Epidermal melanocyte (primary cell): Measurements from ENCODE around the gene LRRC43.
A peak's percentile ranks its signal among the peaks of the same experiment; 100 is the strongest.

Source experiments
- DNase-seq: peaks from one replicate; pipeline ENCODE4 v3.0.0; 2011; ENCODE audit warnings: low spot score; ENCODE audit not compliant: insufficient read length

Gene LRRC43

DNA sequence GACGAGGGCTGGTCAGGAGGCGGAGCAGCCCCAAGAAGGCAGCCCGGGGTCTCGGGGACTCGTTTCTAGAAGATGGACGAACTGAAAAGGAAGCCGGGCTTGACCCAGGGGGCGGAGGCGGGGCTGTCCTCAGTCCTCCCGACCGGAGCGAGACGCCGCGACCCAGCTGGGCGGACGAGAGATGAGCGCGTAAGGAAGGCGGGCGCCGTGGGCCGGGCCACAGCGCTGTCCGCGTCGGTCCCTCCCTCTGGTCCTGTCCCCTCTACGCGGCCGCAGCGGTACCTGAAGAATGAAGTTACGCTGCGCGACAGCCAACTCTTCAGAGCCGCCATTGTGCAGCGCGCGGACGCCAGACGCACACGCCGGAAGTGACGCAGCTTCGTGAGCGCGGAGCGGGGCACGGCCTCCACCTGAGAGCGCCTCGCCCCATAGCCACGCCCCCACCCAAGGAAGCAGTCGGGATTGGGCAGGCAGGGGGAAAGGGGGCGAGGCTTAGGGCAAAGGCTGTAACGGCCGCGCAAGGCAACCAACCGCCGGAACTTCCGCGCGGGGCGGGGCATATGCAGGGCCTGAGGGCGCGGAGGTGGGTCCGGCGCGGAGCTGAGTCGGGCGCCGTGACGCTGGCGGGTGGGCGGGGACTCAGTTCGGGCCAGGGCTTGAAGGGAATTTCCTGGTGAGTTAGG is 42.9 kb downstream of the LRRC43 start, which contains the start of gene DIABLO:
TSS of gene DIABLO (minus strand) at position 370 of the 683 bp plus-strand sequence. CDS start at position 332, 38 bp downstream.
- DNase-seq, result peak; percentile 68

DNA sequence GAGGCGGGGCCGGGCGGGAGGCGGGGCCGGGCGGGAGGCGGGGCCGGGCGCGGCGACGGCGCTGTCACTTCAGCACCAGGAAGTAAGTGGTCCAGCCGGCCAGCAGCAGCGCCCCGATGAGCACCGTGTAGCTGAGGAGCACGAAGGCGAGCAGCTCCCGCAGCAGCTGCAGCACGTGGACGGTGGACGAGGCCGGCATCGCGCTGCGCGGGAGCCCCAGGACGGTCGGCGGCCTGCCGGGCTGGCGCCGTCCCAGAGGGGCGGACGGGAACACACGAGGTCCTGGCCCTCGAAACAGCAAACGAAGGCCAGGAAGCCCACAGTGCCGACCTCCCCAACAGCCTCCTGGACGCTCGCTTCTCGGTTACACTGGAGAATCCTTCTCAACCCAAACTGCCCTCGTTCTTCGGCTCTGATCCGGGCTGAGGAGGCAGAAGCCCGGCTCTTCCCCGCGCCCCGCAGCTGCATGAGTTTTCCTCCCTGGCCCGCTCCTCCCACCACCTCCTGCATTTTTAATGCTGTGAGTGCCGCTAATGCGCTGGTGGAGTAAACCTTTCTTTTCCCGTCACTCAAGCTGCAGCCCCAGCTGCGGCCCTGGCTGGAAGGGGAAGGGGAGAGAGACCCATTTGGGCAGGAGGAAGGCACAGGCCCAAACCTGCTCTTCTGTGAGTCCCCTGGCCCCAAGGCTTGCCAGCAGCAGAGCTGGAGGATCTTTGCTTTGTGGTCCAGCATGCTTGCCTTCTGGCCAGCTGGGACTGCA is 43.6 kb downstream of the LRRC43 start:
- no peak for DNase-seq

DNA sequence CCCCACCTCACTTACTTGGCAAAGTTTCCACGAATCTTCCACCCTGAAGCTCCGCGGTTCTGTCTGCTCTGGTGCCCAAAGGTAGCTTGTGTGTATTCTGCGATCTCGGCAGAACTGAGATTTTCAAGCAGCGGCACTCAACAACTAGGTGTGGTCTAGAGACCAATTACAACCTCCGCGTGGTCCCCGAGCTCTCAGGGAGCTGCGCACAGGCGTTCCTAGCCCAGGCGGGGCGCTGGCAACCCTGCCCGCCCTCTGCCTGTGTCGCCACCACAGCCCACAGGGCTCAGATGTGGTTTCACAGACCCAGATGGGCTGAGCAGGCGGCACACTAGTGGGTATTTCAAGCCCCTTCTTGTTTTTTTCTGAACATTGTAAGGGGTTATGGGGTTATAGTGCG is 44.4 kb downstream of the LRRC43 start:
- DNase-seq, result no peak

DNA sequence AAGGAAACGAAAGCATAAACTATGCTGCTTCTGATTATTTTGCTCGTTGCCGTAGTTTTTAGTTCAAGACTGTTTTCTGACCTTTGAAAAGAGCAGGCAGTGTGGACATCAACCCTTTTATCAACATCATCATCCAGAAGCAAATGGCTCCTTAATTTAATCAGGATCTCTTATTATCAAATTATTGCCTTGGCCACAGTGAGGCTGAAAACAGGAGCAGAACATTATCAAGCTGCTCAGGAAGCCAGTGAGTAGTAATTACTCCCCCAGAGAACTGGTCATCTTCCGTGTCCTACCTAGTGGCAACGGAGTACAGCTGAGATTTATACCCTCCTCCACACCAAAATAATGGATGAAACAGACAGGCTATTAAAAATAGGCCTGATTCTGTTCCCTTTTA is 45.2 kb downstream of the LRRC43 start:
- DNase-seq, result no peak

DNA sequence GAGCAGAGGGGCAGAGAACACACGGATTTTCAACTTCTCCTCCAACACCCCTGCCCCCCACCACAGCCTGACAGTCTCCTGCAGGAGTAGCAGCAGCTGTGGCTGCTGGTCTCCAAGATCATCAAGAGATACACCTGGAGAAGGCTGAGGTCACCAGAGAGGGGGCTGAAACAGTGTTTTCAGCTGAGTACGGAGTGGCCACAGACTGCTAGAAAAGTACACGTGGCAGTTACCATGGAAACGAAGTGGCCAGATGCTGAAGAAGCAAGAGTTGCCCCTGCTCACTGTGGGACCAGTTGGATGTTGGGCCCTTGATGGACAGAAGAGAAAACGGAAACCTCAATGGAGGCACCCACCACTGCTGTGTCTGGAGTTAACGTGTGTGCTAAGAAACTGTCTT is 47.9 kb downstream of the LRRC43 start:
- no peak for DNase-seq

DNA sequence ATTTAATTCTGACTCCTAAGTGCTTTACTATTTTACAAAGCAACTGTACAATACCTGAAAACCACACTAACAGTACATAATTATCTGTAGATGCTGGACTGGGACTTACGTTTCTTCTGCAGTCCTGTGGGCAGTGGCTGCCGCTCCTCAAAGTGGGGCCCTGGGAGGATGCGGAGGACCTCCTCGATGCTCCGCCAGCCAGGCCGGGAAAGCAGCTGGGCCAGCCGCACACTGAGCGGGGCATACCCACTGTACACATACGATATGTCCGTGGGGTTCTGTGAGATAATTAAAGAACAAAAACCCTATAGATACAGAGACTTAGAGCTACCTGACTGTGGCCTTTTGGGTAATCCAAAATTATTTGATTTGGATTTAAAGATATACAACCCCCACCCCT is 49.8 kb downstream of the LRRC43 start:
- DNase-seq, result no peak

DNA sequence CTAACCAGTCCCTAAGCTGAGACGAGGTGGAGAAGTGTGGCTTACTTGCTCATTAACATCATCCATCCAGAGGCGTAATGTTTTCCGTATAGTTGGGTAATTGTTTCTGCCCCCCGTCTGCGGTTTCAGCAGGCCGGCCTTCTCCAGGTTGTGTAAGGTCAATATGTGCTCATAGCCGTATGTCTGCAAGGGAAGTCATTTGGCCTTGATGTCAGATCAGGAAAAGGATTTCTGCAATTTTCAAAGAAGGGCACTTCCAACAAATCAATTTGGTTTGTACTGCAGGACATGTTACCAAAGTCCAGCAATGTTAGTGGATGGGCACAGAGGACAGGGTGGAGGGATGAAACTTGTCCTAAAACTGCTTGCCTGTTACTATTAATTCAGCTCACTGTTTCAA is 52.8 kb downstream of the LRRC43 start:
- no peak for DNase-seq

DNA sequence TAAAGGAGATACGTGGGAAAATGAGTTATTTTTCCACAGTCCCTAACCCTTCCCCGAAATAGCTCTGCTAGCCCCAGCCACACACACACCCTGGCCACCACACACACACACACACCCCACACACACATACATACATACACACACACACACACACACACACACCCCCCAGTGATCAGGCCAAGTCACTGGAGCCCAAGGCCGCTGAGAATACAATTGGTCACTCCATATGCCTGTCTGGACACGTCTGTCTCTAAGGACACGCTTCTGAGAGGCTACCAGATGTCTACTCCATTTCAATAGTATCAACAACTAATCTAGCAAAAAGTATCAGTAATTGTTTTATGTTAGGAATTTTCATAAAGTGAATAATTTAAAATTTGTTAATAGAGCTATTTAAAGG is 55.9 kb downstream of the LRRC43 start:
- DNase-seq, result no peak

DNA sequence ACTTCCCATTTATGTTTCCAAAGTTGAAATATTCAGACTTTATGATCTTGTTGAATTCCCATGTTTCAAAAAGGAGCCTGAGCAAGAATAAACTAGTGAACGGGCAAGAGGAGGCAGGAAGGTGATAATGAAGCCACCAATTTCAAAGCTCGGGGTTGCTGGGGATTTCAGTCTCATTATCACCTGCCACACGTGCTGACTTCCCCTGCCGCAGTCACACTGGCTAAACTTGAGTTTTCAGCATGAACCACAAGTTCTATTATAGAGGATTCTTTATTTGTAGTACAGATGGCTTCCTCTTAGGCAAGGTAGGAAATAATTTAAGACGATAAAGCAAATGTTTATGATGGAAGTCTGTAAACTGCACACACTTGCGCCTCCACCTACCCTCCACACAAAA is 61.0 kb downstream of the LRRC43 start:
- no peak for DNase-seq

DNA sequence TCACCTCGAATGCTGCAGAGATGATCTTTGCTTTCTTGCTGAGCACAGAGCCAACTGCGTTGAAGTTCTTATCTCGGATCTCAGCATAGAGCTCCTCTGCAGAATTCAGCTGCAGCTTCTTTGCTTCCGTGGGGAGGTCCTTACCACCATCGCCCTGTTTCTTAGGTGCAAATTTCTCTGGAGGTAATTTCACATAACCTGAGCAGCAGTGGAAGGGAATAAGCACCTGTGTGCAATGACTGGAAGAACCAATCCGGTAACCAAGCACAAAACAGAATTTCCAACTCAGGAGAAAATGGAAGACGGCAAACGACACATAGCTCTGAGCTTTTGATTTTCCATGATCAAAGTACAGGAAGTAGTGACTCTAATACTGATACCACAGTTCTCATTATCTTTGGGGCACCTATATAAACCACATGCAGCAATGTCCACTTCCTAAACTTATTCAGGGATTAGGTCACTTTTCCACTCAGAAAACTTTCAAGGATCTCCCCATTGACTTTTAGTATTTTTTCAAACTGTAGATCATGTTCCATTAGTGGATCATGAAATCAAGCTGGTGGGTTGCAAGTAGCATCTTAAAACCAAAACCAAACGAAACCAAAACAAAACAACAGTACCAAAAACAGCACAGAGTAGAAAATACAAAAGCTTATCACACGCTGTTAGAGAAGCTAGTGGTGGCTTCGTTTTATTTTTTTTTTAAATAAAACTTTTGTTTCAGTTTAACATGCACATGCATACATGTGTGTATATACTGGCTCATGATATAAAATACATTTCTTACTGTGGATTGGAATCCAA is 61.8 kb downstream of the LRRC43 start:
- DNase-seq, result no peak

DNA sequence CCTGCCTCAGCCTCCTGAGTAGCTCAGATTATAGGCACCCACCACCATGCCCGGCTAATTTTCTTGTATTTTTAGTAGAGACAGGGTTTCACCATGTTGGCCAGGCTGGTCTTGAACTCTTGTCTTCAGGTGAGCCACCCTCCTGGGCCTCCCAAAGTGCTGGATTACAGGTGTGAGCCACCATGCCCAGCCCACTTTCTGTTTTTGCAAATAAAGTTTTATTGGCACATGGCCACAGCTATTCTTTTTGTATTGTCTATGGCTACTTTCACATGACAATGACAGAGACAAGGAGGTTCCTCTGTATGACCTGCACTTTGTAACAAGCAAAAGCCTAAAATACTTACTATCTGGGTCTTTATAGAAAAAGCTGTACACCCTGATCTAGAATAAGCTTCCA is 62.6 kb downstream of the LRRC43 start:
- DNase-seq, result no peak

DNA sequence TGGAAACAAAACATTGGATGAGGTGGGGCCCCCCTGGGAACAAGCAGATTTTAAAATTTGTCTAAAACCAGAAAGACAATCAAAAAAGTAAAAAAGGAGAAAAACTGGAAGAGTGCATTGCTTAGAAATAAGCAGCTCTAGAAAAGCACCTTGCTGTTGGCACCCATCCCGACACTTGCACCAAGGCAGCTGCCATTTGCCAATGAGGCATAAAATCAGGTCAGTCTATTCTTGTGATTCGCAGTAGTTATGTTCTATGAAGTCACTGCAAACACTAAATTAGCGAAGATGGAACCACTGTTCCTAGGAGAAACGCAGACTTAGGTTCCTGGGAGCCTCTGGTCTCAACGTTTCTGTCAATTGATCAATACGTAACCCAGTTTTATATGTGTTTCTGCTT is 67.1 kb downstream of the LRRC43 start:
- DNase-seq, result no peak

DNA sequence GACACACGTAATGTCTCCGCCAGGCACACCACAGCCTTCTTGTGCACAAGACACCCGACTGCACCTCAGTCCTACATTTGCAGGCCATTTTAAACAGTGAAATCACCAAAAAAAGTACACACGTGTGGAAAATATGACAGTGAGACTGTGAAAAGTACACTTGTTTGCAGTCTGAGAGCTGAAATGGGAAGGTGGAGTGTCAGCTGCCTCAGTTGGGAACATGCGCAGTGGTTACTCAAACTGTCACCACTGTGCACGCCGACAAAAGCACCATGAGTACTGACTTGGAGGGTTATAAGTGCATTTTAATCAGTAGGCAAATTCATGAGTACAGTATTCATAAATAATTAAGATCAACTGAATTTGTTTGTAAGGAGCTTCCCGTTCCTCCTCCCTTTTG is 67.6 kb downstream of the LRRC43 start:
- DNase-seq, result no peak
